ENCODE measurements around the gene ANKS1A.
"Not testable (repeated sequence)": the region's sequence is repeated elsewhere in the genome, so short reads cannot be mapped to it uniquely, and the experiment has no call there.

Gene ANKS1A

GRCh38 chr6:35107761-35108160, 218.7 kb downstream of the ANKS1A start:
- DNase-seq (ENCODE audit: low read depth): not testable (repeated sequence)

DNA sequence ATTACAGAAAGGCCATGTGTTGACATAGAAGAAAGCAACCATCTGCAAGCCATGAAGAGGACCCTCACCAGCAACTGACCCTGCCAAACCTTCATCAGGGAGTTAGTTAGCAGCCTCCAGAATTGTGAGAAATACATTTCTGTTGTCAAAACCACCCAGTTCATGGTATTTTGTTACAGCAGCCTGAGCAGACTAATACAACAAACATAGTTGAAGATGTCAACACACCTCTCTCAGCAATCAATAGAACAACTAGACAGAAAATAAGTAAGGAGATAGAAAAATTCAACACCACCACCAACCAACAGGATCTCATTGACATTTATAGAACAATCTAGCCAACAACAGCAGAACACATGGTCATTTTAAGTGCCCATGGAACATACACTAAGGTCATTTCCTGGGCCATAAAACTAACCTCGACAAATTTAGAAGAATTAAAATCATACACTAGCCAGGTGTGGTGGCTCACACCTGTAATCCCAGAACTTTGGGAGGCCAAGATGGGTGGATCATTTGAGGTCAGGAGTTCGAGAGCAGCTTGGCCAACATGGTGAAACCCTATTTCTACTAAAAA, 219.3 kb downstream of the ANKS1A start:
- no peak for DNase-seq (ENCODE audit: low read depth)

DNA sequence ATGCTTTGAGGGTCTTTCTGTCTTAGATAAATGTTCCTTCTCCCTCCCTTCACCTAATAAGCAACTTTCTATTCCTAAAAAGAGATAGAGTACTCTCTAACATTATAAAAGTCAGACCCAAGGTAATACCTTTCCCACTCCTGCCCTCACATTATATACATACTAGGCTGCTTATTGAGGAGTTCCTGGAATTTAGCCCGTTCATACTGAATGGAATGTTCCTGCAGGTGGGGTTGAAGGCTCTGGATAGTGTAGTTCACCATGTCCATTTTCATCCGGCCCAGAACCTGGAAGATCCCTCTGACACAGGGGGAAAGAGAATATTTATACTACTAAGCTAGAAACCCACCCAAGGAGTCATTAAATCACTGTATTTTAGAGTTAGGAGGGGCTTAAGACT, 231.7 kb downstream of the ANKS1A start:
- peak; percentile 14 for DNase-seq (ENCODE audit: low read depth)

GRCh38 chr6:35124356-35124755, 235.3 kb downstream of the ANKS1A start:
- no peak for DNase-seq (ENCODE audit: low read depth)

DNA sequence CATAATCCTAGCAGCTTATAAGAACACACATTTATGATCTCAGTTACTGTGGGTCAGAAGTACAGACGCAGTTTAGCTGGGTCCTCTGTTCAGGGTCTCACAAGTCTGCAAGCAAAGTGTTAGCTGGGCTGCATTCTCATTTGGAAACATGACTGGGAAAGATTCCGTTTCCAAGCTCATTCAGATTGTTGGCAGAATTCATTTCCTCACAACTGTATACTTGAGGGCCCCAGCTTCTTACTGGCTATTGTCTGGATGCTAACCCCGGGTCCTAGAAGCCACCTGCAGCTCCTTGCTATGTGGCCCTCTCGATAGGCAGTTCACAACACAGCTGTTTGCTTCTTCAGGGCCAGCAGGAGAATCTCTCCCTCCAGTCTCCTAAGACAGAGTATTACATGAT, 239.0 kb downstream of the ANKS1A start:
- DNase-seq (ENCODE audit: low read depth): no peak

DNA sequence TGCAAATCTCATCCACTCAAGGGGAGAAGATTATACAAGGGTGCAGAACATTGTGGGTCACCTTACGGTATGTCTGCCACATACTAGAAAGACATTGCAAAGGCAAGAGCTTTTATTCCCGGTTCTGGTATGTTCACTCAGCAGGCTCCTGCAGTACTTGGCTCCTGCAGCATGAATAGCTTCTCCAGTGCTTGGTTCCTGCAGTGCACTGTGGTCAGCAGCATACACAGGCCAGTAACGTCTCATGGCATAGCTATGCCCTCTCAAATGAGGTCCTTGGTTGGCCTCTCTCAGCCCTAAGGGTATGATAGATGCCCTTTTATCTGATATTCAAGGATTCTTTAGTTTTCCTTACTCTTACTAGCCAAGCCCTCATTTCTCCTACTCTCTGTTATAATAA, 239.4 kb downstream of the ANKS1A start:
- peak; percentile 45 for DNase-seq (ENCODE audit: low read depth)

- DNase-seq (ENCODE audit: low read depth): no peak
These were observed 247.1 kb downstream of the ANKS1A start for GRCh38 chr6:35136185-35136584.

GRCh38 chr6:35138191-35138590, 249.1 kb downstream of the ANKS1A start:
- not testable (repeated sequence) for DNase-seq (ENCODE audit: low read depth)

- DNase-seq (ENCODE audit: low read depth): no peak
These were observed 250.4 kb downstream of the ANKS1A start for GRCh38 chr6:35139470-35139869.

DNA sequence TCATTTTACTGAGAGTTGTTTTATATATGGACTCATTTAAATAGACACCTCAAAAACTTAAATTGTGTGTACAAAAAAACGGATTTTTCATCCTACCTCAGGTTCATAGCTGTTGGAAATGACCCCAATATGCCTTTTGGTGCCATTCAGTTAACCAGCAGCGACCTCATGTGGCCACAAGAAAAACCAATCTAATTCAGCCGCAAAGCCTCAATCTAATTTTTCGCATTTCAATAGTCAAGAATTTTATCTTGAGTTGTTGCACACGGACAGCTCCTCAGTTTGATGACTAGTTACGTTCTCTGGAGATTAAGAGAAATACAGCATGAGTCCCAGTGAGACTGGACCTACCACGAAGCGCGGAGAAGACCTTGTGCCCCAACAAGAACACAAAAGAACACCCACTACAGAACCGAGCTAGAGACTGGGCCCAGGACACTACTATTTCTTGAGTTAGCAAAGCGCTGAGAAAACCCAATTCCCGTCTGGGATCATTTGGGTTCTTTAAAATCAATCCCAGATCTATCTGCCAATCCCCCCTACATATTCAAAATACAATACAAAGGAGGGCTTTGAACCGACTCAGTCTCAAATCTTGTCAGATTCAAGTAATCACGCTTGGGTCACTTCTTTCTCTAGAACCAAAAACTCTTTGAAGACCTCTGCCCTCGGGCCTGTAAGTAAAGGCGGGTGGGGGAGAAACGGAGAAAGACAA, 251.0 kb downstream of the ANKS1A start:
- DNase-seq (ENCODE audit: low read depth): peak; percentile 79

GRCh38 chr6:35140639-35141006, 251.6 kb downstream of the ANKS1A start:
- no peak for DNase-seq (ENCODE audit: low read depth)
